ENCODE measurements around the gene REEP3. TPM values are rescaled to one million over a fixed set of nuclear protein-coding genes. Genes with fewer than 3 reads are reported as not detected.
A peak's percentile ranks its signal among the peaks of the same experiment; 100 is the strongest.

Gene REEP3
- total and polyA plus RNA-seq, 8 donors: 7.3 to 90.4 (median 30.3) TPM

DNA sequence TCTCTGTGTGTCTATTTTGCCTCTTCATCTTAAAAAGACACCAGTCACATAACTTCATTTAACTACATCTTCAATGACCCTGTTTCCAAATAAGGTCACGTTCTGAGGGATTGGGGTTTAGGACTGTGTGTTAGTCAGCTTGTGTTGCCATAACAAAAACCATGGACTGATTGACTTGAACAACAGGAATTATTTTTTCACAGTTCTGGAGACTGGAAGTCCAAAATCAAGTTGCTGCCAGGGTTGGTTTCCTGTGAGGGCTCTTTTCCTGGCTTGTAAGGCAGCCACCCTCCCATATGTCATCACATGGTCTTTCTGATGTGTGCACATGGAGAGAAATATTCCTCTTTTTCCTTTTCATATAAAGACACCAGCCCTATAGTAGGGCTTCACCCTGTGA is 55.3 kb downstream of the REEP3 start:
- peaks cover 12 to 56% (median 36%) of the 10 kb centered on the region in 4 donors for H3K4me1 ChIP-seq
- no peaks in the 10 kb centered on the region for H3K9me3 ChIP-seq
- peaks cover 0 to 4% (median 0%) of the 10 kb centered on the region in 4 donors for H3K36me3 ChIP-seq
- WGBS, 5 donors: 83 to 92% (median 87%) methylated on average over 1 of the region's 1 CpG
- H3K27me3 ChIP-seq: no peaks in the 10 kb centered on the region
- H3K27ac ChIP-seq: peak overlapping the region in 2 of 5 donors; percentile 78 to 79
- intact Hi-C loops (cut with DNase I; ENCODE audit: low total_unique reads): no loop called here
- H3K4me3 ChIP-seq: no peak overlapping the region
- TF ChIP-seq POLR2A (IDR thresholded peaks at IDR 0.05) (no peak), POLR2AphosphoS5 (IDR thresholded peaks at IDR 0.05) (no peak), EP300 (IDR thresholded peaks at IDR 0.05) (no peak)
- TF ChIP-seq, protein P1, sequence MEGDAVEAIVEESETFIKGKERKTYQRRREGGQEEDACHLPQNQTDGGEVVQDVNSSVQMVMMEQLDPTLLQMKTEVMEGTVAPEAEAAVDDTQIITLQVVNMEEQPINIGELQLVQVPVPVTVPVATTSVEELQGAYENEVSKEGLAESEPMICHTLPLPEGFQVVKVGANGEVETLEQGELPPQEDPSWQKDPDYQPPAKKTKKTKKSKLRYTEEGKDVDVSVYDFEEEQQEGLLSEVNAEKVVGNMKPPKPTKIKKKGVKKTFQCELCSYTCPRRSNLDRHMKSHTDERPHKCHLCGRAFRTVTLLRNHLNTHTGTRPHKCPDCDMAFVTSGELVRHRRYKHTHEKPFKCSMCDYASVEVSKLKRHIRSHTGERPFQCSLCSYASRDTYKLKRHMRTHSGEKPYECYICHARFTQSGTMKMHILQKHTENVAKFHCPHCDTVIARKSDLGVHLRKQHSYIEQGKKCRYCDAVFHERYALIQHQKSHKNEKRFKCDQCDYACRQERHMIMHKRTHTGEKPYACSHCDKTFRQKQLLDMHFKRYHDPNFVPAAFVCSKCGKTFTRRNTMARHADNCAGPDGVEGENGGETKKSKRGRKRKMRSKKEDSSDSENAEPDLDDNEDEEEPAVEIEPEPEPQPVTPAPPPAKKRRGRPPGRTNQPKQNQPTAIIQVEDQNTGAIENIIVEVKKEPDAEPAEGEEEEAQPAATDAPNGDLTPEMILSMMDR (IDR thresholded peaks at IDR 0.05): no peak
- no peak for DNase-seq

DNA sequence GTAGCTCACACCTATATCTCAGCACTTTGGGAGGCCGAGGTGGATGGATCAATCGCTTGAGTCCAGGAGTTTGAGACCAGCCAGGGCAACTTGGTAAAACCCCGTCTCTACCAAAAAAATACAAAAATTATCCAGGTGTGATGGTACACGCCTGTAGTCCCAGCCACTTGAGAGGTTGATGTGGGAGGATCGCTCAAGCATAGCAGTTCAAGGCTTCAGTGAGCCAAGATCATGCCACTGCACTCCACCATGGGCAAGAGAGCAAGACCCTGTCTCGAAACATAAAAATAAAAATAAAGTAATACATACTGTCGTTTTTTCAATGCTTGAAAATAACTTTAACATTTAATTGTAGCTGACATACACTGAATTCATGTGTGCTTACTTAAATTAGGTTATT is 57.3 kb downstream of the REEP3 start:
- intact Hi-C loops (cut with DNase I; ENCODE audit: low total_unique reads): no loop called here
- no peak for DNase-seq
- H3K36me3 ChIP-seq: peaks cover 0 to 4% (median 0%) of the 10 kb centered on the region in 4 donors
- no peaks in the 10 kb centered on the region for H3K9me3 ChIP-seq
- WGBS, 5 donors: 88 to 97% (median 94%) methylated on average over 7 of the region's 7 CpGs
- H3K4me1 ChIP-seq: peaks cover 9 to 52% (median 31%) of the 10 kb centered on the region in 4 donors
- H3K4me3 ChIP-seq: no peak overlapping the region
- H3K27me3 ChIP-seq: no peaks in the 10 kb centered on the region
- TF ChIP-seq POLR2AphosphoS5 (IDR thresholded peaks at IDR 0.05) (no peak), POLR2A (IDR thresholded peaks at IDR 0.05) (no peak), EP300 (IDR thresholded peaks at IDR 0.05) (no peak)
- TF ChIP-seq, protein P1 (IDR thresholded peaks at IDR 0.05): no peak
- H3K27ac ChIP-seq: no peak overlapping the region

DNA sequence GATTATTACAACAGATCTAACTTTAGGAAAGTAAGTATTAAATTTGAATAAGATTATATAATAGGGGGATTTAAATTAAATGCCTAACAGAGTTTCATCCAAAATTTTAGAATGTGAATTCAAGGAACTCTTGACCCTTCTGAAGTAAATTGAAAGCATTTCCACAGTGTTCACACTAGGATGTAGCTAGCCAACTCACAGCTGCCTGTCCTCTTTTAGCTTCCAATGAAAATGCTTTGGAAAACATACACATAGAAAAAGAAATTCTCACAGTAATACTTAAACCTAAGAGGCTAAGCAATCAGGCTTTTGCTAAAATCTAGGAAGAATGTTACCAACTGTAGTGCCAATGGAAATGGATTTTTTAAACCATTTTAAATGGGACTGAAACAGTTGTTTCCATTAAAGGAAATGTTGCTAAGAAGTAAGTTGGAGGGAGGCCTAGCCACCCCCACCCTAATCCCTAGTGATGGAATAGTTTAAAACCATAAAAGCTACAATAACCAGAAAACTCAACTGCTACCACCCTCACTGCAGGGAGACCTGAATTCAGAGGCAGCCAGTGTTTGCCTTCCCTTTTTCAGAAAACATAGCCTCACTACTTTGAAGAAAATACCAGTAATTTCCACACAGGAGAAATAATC is 58.3 kb downstream of the REEP3 start:
- intact Hi-C loops (cut with DNase I; ENCODE audit: low total_unique reads): no loop called here
- Histone ChIP-seq H3K9me3 (no peaks in the 10 kb centered on the region), H3K4me3 (no peak overlapping the region), H3K4me1 (peaks cover 5 to 51% (median 30%) of the 10 kb centered on the region in 4 donors), H3K27ac (peak overlapping the region in 2 of 5 donors; percentile 24 to 27), H3K36me3 (peaks cover 0 to 4% (median 0%) of the 10 kb centered on the region in 4 donors), H3K27me3 (no peaks in the 10 kb centered on the region)
- DNase-seq: peak in 1 of 2 donors; percentile 61
- TF ChIP-seq, protein P1 (IDR thresholded peaks at IDR 0.05): no peak
- TF ChIP-seq POLR2AphosphoS5 (IDR thresholded peaks at IDR 0.05) (no peak), EP300 (IDR thresholded peaks at IDR 0.05) (no peak), POLR2A (IDR thresholded peaks at IDR 0.05) (no peak)

DNA sequence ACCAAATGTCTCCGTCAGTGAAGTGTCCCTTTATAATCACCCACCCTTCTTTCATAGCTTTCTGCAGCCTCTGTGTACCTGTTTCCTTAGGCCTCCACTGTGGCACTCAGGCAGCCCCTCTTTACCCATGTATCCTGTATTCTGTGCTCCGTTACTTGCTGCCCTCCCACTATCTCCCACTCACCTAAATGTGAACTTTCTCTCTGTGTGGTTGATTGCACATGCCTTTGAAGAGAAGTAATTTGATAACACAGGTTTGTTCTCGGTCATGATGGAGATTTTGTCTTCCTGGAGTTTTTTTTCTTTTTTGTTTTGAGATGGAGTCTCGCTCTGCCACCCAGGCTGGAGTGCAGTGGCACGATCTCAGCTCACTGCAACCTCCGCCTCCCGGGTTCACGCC is 61.5 kb downstream of the REEP3 start:
- no peaks in the 10 kb centered on the region for H3K36me3 ChIP-seq
- peaks cover 9 to 74% (median 42%) of the 10 kb centered on the region in 4 donors for H3K4me1 ChIP-seq
- no peaks in the 10 kb centered on the region for H3K27me3 ChIP-seq
- no peak for DNase-seq
- H3K9me3 ChIP-seq: no peaks in the 10 kb centered on the region
- H3K27ac ChIP-seq: no peak overlapping the region
- intact Hi-C loops (cut with DNase I; ENCODE audit: low total_unique reads): no loop called here
- no peak overlapping the region for H3K4me3 ChIP-seq
- TF ChIP-seq POLR2A (IDR thresholded peaks at IDR 0.05) (no peak), EP300 (IDR thresholded peaks at IDR 0.05) (no peak), POLR2AphosphoS5 (IDR thresholded peaks at IDR 0.05) (no peak)
- TF ChIP-seq, protein P1 (IDR thresholded peaks at IDR 0.05): no peak
- WGBS, 5 donors: 86 to 94% (median 92%) methylated on average over 8 of the region's 8 CpGs
